Fibroblast of pulmonary artery (primary cell): Measurements from ENCODE around the gene RUFY1.
A peak's percentile ranks its signal among the peaks of the same experiment; 100 is the strongest.
"Not testable (repeated sequence)": the region's sequence is repeated elsewhere in the genome, so short reads cannot be mapped to it uniquely, and the experiment has no call there.

Source experiments
- DNase-seq: peaks from one replicate; pipeline ENCODE4 v3.0.0-alpha.2; 2010; ENCODE audit warnings: low read depth
- H3K4me3 ChIP-seq: replicated peaks from 2 replicates; pipeline ENCODE4 v1.5.1; 2011; ENCODE audit warnings: low read depth, mild to moderate bottlenecking, control low read depth, low read length, moderate library complexity
- CTCF ChIP-seq: IDR thresholded peaks from 2 replicates; pipeline ENCODE4 v1.5.1; 2011; ENCODE audit warnings: mild to moderate bottlenecking, control low read depth, low read length, inconsistent platforms; ENCODE audit errors: missing control alignments

Gene RUFY1

GRCh38 chr5:179648410-179648809, 98.1 kb downstream of the RUFY1 start:
- H3K4me3 ChIP-seq: no peak overlapping the region
- no peak for TF ChIP-seq CTCF
- no peak for DNase-seq

- DNase-seq, H3K4me3 ChIP-seq: not testable (repeated sequence)
Observed at GRCh38 chr5:179649166-179649703, 98.9 kb downstream of the RUFY1 start.

GRCh38 chr5:179650245-179650644, 99.9 kb downstream of the RUFY1 start:
- not testable (repeated sequence) for DNase-seq, H3K4me3 ChIP-seq

- DNase-seq, H3K4me3 ChIP-seq: not testable (repeated sequence)
Observed at GRCh38 chr5:179653135-179653534, 102.8 kb downstream of the RUFY1 start.

- not testable (repeated sequence) for DNase-seq, H3K4me3 ChIP-seq
Observed at GRCh38 chr5:179657302-179658178, 107.2 kb downstream of the RUFY1 start.

GRCh38 chr5:179658179-179658856, 108.0 kb downstream of the RUFY1 start:
- DNase-seq: peak; percentile 55
- H3K4me3 ChIP-seq: peak overlapping the region; percentile 66
